T-helper 2 cell treated with Interferon-gamma antibody and Interleukin-4, amounts not matched to agents 100 ng/mL and 5 ng/mL, for 36 hours (primary cell): ENCODE data around the gene KHDRBS2. TPM values are rescaled to one million over a fixed set of nuclear protein-coding genes. Genes with fewer than 3 reads are reported as not detected.

Experiments used
- intact Hi-C: fragments of 100-400 bp; cut with micrococcal nuclease; formaldehyde crosslinking; loops from one replicate; pipeline ENCODE4 v1.15.1; 2023
- total RNA-seq: library from RNA; stranded (reverse); gene quantifications from 2 replicates; pipeline ENCODE4 v1.2.3, GENCODE V29; 2022

KHDRBS2 gene
- total RNA-seq, 1 donor from 2014 or later, result not detected

DNA sequence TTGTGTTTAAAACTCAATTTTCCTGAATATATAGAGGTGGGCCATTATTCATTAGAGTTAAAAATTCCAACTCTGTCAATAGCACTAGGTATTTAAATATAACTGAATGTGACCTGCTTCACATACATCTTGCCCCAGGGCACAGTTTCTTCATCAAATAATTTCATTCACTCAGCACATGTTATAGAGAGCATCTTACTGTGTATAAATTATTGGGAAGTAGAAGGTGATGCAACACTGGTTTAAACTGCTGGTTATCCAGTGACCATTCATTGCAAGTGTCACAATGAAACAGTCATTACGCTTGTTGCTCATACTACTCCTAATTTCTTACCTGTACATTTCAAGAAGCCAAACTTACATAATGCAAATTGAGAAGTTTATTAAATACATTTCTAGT, 93.4 kb downstream of the KHDRBS2 start:
- intact Hi-C loops, result no loop called here

DNA sequence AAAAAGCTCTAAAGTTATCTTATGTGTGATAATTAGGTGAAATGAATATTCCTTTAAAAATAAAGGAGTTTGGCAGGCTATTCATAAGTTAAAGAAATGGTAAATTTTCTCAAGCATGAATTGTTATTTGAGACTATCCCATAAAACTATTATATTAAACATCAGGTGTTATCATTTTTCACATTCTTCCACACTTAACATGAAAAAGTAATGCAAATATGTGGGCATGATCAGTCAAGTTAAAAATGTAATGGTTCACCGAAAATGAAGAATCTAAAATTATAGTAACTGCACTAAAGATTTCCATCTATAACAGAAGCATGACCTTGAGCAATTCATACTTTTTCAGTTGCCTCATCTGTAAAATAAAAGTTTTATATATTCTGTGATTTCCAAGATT, 110.8 kb downstream of the KHDRBS2 start:
- intact Hi-C loops, result no loop called here

DNA sequence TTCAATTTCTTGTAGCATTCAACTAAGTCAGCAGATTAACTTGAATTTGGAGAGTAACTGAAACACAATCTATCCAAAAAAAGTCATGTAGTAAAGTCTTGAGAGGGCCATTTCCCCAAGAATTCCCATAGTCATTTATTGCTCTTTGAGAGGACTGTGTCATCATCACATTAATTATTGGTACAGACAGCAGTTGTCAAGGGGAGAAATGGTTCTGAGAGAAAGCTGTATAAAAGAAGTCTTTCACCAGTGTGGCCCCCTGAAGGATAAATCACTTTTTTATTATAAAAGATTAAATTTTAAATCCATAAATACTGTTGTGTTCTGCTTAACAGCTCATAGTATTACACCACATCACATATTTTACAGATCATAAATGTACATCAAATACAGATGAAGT, 111.5 kb downstream of the KHDRBS2 start:
- intact Hi-C loops, result no loop called here

DNA sequence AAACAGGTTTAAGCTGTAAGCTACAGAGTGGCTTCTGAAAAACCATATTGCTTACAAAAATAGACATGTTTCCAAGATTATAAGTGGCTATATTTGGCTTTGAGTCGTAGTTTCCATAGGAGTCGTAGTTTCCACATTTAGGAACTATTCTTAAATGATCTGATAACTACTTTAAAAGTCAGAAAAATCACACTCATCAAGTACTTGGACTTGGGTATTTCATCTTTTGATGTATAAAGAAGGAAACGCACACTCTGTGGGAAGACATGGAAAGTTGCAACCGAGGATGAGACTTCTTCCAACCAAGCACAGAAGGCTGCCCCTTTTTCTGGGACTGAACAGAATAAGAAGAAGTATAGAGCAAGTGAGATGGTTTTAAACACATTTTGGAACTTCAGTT, 118.3 kb downstream of the KHDRBS2 start:
- intact Hi-C loops, result no loop called here

DNA sequence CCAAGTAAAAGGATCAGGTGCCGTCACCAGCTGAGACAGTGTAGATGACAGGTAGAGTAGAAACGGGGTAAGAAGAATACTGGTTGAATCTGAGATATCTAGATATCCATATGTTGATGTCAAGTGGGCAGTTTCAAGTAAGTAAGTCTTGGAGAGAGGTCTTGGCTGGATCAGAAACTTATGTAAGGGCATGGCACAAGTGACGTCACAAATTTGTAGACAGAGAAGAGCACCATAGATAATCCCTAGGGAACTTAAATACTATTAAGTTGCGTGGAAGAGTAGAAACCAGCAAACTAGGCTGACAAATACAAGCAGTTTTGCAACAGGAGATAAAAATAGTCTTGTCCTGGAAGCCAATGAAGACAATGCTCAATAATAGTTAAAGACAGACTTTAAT, 123.2 kb downstream of the KHDRBS2 start:
- intact Hi-C loops, result no loop called here

DNA sequence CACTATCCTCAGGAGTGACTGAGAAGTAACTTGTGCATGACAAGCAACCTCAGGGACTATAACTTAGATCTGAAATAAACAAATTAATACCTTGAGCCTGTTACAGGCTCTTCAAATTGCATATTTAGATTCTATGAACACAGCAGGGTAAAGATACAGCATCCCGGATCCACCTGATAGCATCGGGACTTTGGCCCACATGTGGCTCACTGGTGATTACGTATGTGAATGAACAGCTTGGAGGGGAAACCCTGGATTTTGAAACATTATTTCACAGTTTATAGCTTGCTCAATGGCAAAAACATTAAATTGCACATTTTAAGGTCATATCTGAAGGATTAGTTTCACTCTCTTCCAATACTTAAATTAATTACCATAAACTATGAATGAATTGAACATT, 133.2 kb downstream of the KHDRBS2 start:
- intact Hi-C loops, result no loop called here

DNA sequence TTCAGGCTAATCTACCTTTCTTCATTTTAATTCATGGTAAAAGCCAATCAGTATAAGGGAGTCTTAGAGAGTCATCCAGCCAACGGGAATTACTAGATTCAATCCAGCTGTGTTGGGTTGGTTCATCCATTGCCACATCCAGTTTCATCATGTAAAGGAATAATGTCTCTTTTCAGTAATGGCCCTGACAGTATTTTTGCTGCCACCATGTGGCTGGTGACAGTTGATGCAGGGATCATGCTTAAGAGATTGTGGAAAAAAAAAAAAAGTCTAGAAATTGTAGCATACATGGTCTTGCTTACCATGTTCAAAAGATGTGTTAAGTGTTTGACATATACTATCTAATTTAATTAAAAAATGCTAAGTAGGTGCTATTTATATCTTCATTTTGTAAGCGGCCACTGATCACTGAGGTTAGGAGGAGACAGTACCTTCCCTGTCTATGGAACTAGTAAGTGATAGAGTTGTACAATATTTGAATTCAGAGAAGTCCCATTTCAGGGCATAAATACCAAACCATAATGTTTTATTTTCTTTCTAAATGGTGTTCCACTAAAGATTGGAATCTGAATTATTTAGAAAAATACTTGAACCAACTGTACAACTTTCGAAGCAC, 135.9 kb downstream of the KHDRBS2 start:
- intact Hi-C loops, result no loop called here

DNA sequence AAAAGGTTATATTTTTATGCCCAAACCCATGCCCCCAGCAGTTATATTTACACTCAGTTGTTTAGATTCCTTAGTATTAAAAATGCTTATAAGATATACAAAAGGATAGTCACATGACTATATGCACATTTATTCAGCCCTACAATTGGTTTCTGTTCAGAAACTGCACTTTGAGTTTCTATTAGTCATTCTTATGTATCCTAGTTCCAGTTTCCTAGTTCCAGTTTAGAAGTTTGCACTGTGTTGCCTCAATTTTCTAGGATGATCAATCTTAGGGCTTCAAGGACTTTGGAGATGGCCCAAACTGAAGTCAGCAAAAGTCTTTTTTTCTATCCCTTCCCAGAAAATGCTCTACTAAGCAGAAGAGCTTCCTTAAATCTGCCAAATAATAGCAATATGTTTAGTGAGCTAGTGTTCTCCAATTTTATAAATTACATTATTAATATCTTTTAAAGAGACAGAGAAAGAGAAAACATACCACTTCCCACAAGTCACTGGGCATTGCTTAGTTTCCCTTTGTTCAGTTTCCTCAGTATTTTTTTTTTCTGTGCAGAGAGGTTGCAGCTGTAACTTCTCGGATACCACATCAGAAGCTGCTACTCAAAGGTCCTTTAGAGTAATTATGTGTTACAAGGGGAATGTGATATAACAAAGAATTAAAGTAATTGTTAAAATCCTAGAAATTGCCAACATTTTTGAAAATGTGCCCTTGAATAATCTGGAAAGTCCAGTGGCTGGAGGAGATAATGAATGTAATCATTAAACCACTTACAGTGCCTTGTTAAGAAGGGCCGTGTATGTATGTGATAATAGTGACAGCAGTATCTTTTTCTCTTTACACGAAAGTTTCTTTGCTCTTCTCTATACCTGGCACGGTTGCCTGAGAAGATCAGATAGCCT, 138.8 kb downstream of the KHDRBS2 start:
- intact Hi-C loops, result no loop called here

DNA sequence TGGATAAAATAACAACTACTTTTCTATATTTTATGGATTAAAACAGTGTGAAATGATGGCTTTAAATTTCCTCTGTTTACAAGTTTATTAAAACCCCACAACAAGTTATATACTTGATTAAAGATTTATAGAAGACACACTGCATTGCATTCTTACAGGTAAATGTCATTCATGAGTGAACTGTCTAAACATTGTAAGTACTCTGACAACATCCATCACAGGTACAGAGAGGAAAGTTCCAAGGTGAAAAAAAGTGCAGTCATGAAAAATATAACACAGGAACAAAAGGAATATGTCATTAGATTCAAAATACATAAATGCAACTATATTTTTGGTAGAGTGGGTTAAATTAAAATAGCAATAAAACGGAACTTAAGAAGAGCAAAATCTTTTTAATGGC, 156.9 kb downstream of the KHDRBS2 start:
- intact Hi-C loops, result no loop called here

DNA sequence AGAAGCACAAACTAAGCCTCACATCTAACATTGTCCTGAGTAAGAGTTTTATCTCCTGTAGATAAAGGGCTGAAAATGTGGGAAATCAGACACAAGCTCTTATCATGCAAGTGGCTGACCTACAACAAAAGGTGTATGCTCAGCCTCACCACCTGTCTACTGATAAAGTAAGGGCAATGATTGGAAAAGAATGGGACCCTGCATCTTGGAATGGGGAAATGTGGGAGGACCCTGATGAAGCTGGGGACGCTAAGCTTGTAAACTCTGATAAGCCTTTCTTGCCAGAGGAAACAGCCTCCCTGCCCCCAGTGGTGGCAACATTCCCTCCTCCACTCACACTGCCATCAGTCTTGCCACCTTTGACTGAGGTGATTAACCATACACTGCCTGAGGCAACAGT, 166.6 kb downstream of the KHDRBS2 start:
- intact Hi-C loops, result no loop called here

DNA sequence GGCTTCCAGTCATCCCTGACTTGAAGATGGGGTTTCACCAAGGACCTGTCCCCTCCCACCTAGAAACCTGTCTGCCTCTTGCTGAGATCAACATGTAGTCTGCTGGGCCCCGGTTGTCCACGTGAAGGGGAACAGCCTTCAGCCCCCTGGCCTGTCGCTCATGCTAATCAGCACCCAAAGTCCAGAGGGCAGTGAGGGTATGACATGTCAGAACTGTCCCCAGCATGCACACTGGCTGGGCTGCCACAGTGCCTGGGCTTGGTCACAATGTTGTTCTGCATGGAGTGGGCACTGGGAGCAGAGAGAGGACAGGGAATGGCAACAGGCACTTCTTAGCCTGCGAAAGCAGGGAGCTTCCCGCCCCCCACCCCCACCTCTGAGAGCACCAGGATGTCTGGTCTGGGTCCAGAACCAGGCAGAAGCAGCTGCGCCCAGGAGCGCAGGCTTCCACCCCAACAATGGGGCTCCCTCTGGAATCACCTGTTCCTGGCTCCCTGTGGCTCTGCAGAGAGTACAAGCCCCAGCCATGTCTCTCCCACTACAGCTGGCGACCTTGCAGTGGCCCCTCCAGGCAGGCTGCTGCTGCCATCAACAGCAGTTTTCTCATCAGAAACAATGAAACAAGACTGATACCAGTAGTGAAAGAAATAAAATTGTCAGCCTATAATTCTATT, 182.7 kb downstream of the KHDRBS2 start:
- intact Hi-C loops, result no loop called here

DNA sequence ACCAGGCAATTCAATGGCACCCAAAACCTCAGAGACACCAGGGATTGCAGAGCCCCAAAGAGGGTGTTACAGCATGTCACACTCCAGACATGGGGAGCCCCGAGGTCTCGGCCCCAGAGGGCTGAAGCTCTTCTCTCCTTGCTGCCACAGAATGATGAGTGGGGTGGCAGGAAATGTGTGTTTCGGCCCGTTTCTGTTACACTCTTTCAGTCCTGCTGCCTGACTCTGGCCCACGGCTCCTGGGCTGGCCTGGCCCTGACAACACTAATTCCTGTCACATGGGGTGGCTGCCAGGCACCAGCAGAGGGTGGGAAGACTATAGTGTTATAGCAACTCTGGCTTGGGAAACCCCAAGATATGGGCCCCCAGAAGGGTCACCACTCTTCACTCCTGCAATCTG, 183.6 kb downstream of the KHDRBS2 start:
- intact Hi-C loops, result no loop called here

DNA sequence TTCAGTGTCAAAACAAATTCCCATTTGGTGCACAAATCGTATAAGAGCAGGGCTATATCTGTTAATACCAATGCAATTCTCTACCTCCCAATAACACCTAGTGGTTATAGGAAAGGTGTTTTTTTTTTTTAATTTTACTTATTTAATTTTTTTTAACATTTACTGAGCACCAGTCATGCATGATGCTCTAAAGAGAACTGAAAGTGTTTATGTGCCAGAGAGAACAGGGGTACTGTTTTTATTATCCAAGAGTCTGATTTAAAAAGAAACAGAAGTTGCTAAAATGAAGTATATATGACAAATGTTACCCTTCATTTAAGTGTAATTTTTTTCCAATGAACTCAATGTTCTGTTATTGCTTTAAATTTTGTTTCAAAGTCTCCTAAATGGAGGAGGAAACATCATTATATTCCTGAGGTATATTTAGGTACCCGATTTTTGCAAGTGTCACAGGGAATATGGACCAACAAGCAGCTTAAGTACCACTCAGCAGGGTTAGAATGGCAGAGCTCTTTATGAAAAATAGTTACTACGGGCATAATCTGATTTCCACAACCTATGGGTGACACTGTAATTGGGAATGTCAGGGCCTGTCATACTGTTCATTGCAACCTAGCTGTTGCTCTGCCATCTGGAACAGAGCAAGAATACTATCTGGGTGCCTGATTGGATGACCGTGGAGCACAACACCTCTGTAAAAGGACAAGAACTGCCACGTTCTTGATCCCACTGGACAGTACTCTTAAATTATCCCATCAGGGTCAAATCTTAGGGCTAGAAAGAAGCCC, 195.4 kb downstream of the KHDRBS2 start:
- intact Hi-C loops, result no loop called here

DNA sequence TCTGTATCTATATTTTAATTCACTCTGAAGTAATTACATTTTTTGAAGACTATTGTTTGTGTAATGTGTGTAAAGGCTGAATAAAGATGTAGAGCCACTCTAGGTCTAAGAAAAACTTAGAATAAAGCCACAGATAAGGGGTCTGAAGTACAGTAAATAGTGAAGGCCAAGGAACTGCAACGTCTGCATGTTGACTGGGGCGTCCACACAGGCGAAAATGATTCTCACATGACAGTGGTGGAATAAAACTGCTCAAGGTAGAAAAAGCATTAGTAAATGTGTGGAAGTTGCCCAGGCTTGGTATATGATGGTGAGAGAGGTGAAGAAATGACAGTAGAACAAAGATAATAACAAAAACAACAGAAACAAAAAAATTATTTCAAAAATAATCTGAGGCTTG, 196.2 kb downstream of the KHDRBS2 start:
- intact Hi-C loops, result no loop called here

DNA sequence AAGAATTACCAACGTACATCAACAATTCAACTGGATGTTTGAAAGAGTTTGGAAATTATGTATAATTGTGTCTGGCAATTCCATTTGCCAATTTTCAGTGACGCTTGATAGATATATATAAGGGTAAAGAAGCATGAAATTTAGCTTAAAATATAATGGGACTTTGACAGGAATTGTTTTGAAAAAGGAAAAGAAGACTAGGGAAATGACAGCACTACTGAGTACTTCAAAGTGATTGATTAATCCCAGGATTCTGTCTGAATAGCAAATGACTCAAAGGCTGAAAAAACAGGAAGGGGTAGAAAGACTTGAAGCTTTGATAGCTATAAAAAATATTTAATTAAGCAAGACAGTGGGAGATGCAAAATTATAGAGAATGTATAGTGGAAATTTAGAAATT, 200.0 kb downstream of the KHDRBS2 start:
- intact Hi-C loops, result no loop called here

DNA sequence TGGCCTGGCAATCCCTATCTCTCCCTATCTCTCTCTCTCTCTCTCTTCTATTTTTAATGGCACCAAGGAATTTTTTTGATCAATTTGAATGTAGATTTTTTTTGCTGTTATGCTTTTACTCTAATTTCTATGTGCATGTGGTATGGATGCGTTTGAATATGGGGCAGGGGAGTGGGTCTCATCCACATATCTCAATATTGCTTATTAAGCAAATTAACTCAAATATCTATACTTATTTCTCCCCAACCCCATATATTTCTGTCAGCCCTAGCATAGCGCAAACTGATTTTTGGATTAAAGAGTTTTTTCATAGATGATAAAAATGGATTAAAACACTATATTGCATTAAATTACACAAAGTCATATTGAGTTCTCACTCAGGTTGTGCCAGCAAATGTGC, 210.2 kb downstream of the KHDRBS2 start:
- intact Hi-C loops, result no loop called here

DNA sequence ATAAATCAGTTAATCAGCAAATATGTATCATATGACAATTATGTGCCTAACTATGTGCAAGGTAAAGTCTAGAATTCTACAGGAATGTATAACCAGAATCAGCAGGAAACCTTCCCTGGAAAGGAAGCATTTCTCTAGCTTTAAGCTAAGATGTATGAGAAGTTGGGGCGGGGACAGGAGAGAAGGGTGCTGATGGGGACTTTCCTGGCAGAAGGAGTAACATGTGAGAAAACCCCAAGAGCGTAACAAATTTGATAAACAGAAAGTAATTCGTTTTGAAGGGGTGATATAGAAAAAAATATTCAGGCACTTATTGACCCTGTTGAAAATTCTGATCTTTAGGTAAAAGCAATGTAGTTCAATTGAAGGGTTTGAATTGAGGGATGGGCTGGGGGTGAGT, 226.1 kb downstream of the KHDRBS2 start:
- intact Hi-C loops, result no loop called here

DNA sequence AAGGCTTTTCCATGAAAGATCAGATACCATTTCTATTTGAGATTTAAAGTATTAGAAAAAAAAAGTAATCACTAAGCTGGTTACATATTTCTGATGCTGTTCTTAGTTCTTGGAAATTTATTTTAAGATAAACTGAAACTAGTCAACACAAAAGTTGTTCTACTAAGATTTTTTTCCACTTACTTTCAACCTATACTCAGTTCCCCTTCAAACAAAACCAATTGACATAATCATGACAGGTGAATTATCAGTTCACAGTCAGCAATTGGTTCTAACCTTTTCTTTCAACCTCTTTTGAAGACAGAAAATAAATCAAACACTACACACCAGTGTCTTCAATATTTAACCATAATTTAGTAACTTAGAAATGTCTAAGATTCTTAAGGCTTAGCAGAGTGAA, 228.7 kb downstream of the KHDRBS2 start:
- intact Hi-C loops, result no loop called here

DNA sequence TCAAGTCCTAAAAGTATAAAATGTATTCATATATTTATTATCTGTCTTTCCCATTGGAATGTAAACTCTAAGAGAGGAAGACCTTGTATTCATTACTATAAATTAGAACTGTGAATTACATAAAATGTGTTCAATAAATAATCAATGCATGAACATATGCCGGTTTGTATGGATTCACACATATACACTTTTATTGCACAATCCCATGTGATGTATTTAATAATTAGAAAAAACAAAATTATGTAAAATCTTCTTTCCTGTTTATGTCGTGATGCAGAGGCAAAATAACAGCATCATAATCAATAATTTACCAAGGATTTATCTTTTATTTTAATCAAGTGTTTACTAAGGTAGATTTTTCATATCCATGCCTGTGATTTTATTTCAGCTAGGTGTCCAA, 240.5 kb downstream of the KHDRBS2 start:
- intact Hi-C loops, result no loop called here

DNA sequence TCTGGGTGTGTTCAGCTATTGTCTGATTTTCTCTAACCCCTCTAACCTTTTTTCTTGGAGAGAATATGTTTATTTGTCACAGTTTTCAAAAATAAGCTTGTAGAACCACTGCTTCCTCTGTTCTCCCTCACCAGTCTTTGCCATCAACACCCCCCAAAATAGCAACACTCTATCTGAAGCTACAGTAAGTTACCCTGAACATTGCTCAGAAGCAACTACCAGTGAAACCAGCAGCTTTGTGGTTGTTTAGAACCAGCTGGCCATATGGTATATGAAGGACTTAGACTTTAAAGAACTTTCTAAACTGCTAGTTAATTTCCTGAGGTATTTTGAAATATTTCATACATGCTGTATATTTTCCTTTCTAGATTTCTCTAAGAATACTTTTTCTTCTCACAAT, 242.9 kb downstream of the KHDRBS2 start:
- intact Hi-C loops, result no loop called here

DNA sequence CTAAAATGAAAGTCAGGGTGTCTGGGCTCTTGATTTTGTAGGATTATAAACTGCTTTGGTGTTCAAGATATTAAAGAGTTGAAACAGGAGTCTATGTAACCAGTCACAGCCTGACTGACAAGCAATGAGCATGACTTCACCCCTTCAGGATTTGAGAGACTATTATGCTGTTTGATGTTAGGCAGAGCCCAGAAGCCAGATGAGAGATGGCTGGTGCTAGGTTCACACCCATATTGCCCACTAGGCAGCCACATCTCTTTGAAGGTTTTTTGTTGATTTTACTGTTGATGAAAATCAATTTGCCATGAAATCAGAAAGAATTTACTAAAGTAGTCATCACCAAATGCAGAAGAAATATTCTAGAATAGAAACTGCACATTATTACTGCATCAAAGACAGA, 243.6 kb downstream of the KHDRBS2 start:
- intact Hi-C loops, result no loop called here

DNA sequence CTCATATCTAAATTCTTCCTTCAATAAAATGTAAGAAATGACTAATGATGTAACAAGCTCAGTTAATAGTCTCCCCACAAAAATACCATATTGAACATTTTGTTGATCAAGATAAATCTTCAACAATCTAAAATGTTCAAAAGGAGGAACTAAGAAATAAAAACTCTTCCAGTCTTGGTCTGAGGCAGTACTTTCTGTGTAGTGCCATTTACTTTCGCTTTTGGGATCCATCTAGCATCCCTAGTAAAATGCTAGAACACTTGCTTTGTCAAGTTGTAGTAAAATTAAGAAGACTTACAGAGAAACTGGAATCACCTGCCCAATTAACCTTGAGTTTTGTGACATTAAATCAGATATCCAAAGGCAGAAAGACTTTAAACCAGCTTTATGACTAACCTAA, 246.4 kb downstream of the KHDRBS2 start:
- intact Hi-C loops, result no loop called here
